Prostate gland (tissue), 2 donors: ENCODE results near the gene ZNF841. TPM values are rescaled to one million over a fixed set of nuclear protein-coding genes. Genes with fewer than 3 reads are reported as not detected.
"Not testable (repeated sequence)": the region's sequence is repeated elsewhere in the genome, so short reads cannot be mapped to it uniquely, and the experiment has no call there.

Experiments used
- DNase-seq: peaks from one replicate; pipeline ENCODE4 v3.0.0-alpha.2; 2019; ENCODE audit warnings: low spot score
- H3K27ac ChIP-seq, 2 donors: fragments of 200-600 bp; sonication (generic); 2 replicates each; pipeline ENCODE4 v1.5.1; 2017 to 2019
- H3K27me3 ChIP-seq: fragments of 200-600 bp; sonication (generic); replicated peaks from 2 replicates; pipeline ENCODE4 v1.5.1; 2019; ENCODE audit not compliant: insufficient read depth
- H3K36me3 ChIP-seq, 2 donors: fragments of 200-600 bp; sonication (generic); 1 replicate in 1 of 2; 2 replicates in 1 of 2; pipeline versions ENCODE4 v1.5.1 to v1.8.1; 2017 to 2019
- H3K4me1 ChIP-seq: fragments of 200-600 bp; sonication (generic); replicated peaks from 2 replicates; pipeline ENCODE4 v1.5.1; 2019
- H3K4me3 ChIP-seq, 2 donors: fragments of 200-600 bp; sonication (generic); 2 replicates each; pipeline ENCODE4 v1.5.1; 2017 to 2019
- H3K9me3 ChIP-seq: fragments of 200-600 bp; sonication (generic); 2 replicates; pipeline ENCODE4 v1.5.1; 2017
- POLR2A ChIP-seq: fragments of 450-650 bp; IDR thresholded peaks from one replicate; pipeline ENCODE4 v1.6.1; 2016; ENCODE audit warnings: antibody characterized with exemption, mild to moderate bottlenecking
- POLR2AphosphoS5 ChIP-seq: sonication (generic); formaldehyde crosslinking; IDR thresholded peaks from one replicate; pipeline ENCODE4 v1.6.1; 2017; ENCODE audit warnings: antibody characterized with exemption
- WGBS: methylation state at CpG from one replicate; pipeline ENCODE4 v1.1.5; 2018; 5-methylcytosine and 5-hydroxymethylcytosine counted together
- intact Hi-C: fragments of 100-400 bp; cut with DNase I; formaldehyde crosslinking; loops from one replicate; pipeline ENCODE4 v1.14.2; 2022
- total RNA-seq, 2 donors: library from RNA; depleted of rRNA; stranded (reverse); fragments of >200 nt; gene quantifications; one replicate each; pipeline ENCODE4 v1.1.0, GENCODE V29; 2016
- TF ChIP-seq, protein P1 (sequence below), 4 experiments: fragments of 200-600 bp in 2 of 4; fragments of 450-650 bp in 2 of 4; sonication (generic) in 2 of 4; IDR thresholded peaks; 1 replicate in 3 of 4; 2 replicates in 1 of 4; pipeline ENCODE4 v1.5.1; 2016 to 2019; ENCODE audit warnings: antibody characterized with exemption in 4 of 4, mild to moderate bottlenecking in 2 of 4, moderate library complexity in 2 of 4

The ZNF841 gene
- total RNA-seq, 2 donors from 2014 or later, result 24.6 to 34.3 TPM

DNA sequence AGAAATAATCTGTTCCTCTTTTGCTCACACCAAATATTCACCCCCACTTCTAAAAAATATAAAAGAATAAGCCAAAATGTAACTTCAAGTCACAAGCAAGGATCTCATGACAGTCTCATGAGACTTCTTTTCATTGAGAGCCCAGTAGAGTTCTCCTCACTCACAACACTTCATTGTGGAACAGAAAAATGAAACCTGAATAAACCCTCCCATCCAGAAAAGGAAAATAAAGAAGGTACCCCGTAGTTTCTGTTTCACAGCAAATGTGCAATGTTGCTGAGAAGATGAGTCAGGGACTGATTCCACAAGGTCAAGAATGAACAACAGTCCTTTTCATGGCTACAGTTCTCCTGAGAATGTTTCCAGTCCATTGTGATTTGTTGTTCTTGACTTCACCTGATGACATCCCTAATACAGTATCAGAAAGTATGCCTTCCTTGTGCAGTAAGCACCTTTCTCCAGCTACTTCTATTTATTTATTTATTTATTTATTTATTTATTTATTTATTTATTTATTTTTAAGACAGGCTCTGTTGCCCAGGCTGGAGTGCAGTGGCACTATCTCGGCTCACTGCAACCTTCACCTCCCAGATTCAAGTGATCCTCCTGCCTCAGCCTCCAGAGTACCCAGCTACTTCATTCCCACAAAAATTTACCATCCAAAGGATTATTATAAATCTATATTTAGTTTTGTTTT lies 6.4 kb upstream of the ZNF841 start:
- intact Hi-C loops, result no loop called here
- no peak for DNase-seq
- no peaks in the 10 kb centered on the region for H3K9me3 ChIP-seq
- H3K27me3 ChIP-seq, result no peaks in the 10 kb centered on the region
- no peaks in the 10 kb centered on the region for H3K4me1 ChIP-seq
- no peak overlapping the region for H3K4me3 ChIP-seq
- H3K27ac ChIP-seq, result no peak overlapping the region
- TF ChIP-seq, protein P1, sequence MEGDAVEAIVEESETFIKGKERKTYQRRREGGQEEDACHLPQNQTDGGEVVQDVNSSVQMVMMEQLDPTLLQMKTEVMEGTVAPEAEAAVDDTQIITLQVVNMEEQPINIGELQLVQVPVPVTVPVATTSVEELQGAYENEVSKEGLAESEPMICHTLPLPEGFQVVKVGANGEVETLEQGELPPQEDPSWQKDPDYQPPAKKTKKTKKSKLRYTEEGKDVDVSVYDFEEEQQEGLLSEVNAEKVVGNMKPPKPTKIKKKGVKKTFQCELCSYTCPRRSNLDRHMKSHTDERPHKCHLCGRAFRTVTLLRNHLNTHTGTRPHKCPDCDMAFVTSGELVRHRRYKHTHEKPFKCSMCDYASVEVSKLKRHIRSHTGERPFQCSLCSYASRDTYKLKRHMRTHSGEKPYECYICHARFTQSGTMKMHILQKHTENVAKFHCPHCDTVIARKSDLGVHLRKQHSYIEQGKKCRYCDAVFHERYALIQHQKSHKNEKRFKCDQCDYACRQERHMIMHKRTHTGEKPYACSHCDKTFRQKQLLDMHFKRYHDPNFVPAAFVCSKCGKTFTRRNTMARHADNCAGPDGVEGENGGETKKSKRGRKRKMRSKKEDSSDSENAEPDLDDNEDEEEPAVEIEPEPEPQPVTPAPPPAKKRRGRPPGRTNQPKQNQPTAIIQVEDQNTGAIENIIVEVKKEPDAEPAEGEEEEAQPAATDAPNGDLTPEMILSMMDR (IDR thresholded peaks at IDR 0.05), result no peak
- no peak for TF ChIP-seq POLR2AphosphoS5
- no peak for TF ChIP-seq POLR2A
- 84% methylated on average over 2 of the region's 2 CpGs for WGBS
- H3K36me3 ChIP-seq, result no peaks in the 10 kb centered on the region

DNA sequence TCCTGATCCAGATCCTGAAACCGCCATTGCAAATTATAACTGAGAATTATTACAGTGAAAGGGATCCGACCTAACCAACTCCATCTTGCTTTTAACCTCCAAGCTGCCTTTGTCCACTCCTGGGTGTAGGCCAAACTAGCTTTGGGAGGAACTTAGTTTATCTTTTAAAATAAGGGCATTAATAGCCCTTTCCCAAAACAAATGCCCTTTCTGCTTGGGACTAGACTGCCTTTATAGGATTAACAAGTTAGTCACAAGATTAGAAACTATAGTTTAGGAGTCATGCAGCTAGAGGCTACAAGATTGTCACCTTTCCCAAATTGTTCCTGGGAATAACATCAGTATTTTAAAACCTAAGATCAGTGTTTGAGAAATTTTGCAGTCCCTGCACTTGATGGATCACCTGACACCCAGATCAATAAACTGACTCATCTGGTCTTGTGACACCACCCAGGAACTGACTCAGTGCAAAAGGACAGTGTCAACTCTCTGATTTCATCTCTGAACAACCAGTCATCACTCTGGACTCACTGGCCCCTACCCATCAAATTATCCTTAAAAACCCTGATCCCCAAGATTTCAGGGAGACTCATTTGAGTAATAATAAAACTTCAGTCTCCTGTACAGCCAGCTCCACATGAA lies 4.1 kb upstream of the ZNF841 start:
- intact Hi-C loops, result loop anchor here (5.0 kb wide), 1 partner anchor 38 kb away; the partner anchor contains the start of gene ZNF616
- WGBS, result 97% methylated on average over 2 of the region's 2 CpGs
- no peaks in the 10 kb centered on the region for H3K9me3 ChIP-seq

GRCh38 chr19:52096416-52096815 lies 851 bp upstream of the ZNF841 start:
- peak overlapping the region; percentile 66 to 72 for H3K27ac ChIP-seq

More for the DNA sequence above, 4.1 kb upstream of the ZNF841 start:
- DNase-seq, result no peak
- TF ChIP-seq POLR2A, result no peak
- TF ChIP-seq, protein P1 (IDR thresholded peaks at IDR 0.05), result no peak
- TF ChIP-seq POLR2AphosphoS5, result no peak
- Histone ChIP-seq H3K36me3 (no peaks in the 10 kb centered on the region), H3K4me3 (no peak overlapping the region), H3K27me3 (no peaks in the 10 kb centered on the region), H3K4me1 (no peaks in the 10 kb centered on the region), H3K27ac (no peak overlapping the region)

DNA sequence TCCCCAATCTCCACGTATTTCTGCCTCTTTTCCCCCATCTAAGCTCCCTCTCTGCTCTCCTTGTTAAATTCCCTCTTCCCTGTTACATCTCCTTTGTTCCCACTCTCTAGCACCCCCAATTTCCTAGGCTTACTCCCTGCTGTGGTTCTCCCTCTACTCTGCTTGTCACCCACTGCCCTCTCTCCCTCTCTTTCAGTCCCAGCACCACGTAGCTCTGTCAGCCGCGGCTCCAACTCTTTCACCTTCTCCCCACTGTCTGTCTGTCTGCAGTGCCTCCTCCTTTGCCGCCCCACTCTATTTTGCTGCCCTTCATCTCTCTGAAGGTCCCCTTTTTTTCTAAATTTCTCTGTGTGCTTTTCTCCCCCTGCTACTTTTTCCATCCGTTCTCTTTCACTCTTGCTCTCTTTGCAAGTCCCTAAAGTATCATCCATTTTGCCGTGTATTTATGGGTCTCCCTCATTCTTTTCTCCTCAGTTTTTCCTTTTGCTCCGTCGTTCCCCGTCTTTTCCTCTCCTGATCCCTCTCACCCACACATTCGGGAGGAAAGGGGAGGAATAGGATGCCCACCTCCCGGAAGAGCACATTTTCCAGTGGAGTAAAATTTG lies 937 bp downstream of the ZNF841 start:
- WGBS, result 5% methylated on average over 12 of the region's 12 CpGs
- no peak for DNase-seq

More at GRCh38 chr19:52096416-52096815, 851 bp upstream of the ZNF841 start:
- intact Hi-C loops, result loop anchor here (5.0 kb wide), 1 partner anchor 41 kb away; the partner anchor contains the start of gene ZNF616
- H3K36me3 ChIP-seq, H3K4me3 ChIP-seq, H3K9me3 ChIP-seq, DNase-seq, H3K4me1 ChIP-seq, H3K27me3 ChIP-seq: not testable (repeated sequence)
- 84% methylated on average over 3 of the region's 3 CpGs for WGBS

GRCh38 chr19:52086481-52086880 lies 9.1 kb downstream of the ZNF841 start:
- TF ChIP-seq, protein P1 (IDR thresholded peaks at IDR 0.05), result no peak
- TF ChIP-seq POLR2A (no peak), POLR2AphosphoS5 (no peak)
- no peaks in the 10 kb centered on the region for H3K4me1 ChIP-seq
- no peak overlapping the region for H3K4me3 ChIP-seq
- no peaks in the 10 kb centered on the region for H3K9me3 ChIP-seq
- H3K27me3 ChIP-seq, result no peaks in the 10 kb centered on the region
- intact Hi-C loops, result no loop called here
- DNase-seq, result no peak
- H3K36me3 ChIP-seq, result peaks cover 0 to 4% of the 10 kb centered on the region in 2 donors
- H3K27ac ChIP-seq, result no peak overlapping the region

More for the DNA sequence above, 937 bp downstream of the ZNF841 start:
- no peaks in the 10 kb centered on the region for H3K27me3 ChIP-seq
- intact Hi-C loops, result loop anchor here (5.0 kb wide), 1 partner anchor 43 kb away; the partner anchor contains the start of gene ZNF616
- no peaks in the 10 kb centered on the region for H3K36me3 ChIP-seq
- peak overlapping the region; percentile 66 to 72 for H3K27ac ChIP-seq
- TF ChIP-seq POLR2A (no peak), POLR2AphosphoS5 (no peak)
- TF ChIP-seq, protein P1 (IDR thresholded peaks at IDR 0.05), result no peak
- H3K4me1 ChIP-seq, result no peaks in the 10 kb centered on the region
- peak overlapping the region; percentile 65 to 73 for H3K4me3 ChIP-seq
- H3K9me3 ChIP-seq, result no peaks in the 10 kb centered on the region
